ENCODE measurements around the gene NBAS.

Gene NBAS

GRCh38 chr2:15155959-15156574 lies 405.1 kb downstream of the NBAS start:
- no peak for DNase-seq

- no peak for DNase-seq
Measured at GRCh38 chr2:15154297-15154696, 406.8 kb downstream of the NBAS start.

GRCh38 chr2:15152382-15152781 lies 408.8 kb downstream of the NBAS start:
- DNase-seq: no peak

- DNase-seq: no peak
Measured at GRCh38 chr2:15149063-15149462, 412.1 kb downstream of the NBAS start.

- no peak for DNase-seq
Measured at GRCh38 chr2:15147591-15147990, 413.5 kb downstream of the NBAS start.

GRCh38 chr2:15146960-15147359 lies 414.2 kb downstream of the NBAS start:
- DNase-seq: no peak

GRCh38 chr2:15145919-15146318 lies 415.2 kb downstream of the NBAS start:
- DNase-seq: no peak

GRCh38 chr2:15145046-15145817 lies 415.9 kb downstream of the NBAS start:
- DNase-seq: no peak

GRCh38 chr2:15142069-15142689 lies 419.0 kb downstream of the NBAS start:
- peak; percentile 63 for DNase-seq

- DNase-seq: no peak
Measured at GRCh38 chr2:15141211-15141610, 419.9 kb downstream of the NBAS start.

- DNase-seq: no peak
Measured at GRCh38 chr2:15136639-15137038, 424.5 kb downstream of the NBAS start.

GRCh38 chr2:15134957-15135356 lies 426.2 kb downstream of the NBAS start:
- no peak for DNase-seq

- DNase-seq: no peak
Measured at GRCh38 chr2:15133461-15133860, 427.7 kb downstream of the NBAS start.

- no peak for DNase-seq
Measured at GRCh38 chr2:15128846-15129245, 432.3 kb downstream of the NBAS start.

GRCh38 chr2:15127876-15128275 lies 433.3 kb downstream of the NBAS start:
- DNase-seq: no peak

GRCh38 chr2:15127301-15127700 lies 433.8 kb downstream of the NBAS start:
- no peak for DNase-seq

- no peak for DNase-seq
Measured at GRCh38 chr2:15126373-15126772, 434.8 kb downstream of the NBAS start.

- no peak for DNase-seq
Measured at GRCh38 chr2:15122915-15123314, 438.2 kb downstream of the NBAS start.

- no peak for DNase-seq
Measured at GRCh38 chr2:15120631-15121030, 440.5 kb downstream of the NBAS start.

GRCh38 chr2:15119722-15120175 lies 441.4 kb downstream of the NBAS start:
- DNase-seq: no peak

GRCh38 chr2:15117409-15118050 lies 443.6 kb downstream of the NBAS start:
- DNase-seq: no peak
